Adrenal gland (tissue), 5 donors: ENCODE data around the gene TOX2.

Experiments used
- CTCF ChIP-seq, 6 experiments: fragments of 450-650 bp in 4 of 6; fragments of 200-600 bp in 2 of 6; sonication (generic) in 1 of 6; IDR thresholded peaks; 1 replicate in 5 of 6; 2 replicates in 1 of 6; pipeline versions ENCODE4 v1.5.1 to v1.8.0; 2016 to 2021; ENCODE audit warnings: antibody characterized with exemption in 6 of 6, mild to moderate bottlenecking in 2 of 6, moderate library complexity in 1 of 6
- POLR2A ChIP-seq, 2 donors: fragments of 450-650 bp; IDR thresholded peaks; one replicate each; pipeline ENCODE4 v1.6.1; 2017; ENCODE audit warnings: antibody characterized with exemption in 2 of 2, mild to moderate bottlenecking in 2 of 2, moderate library complexity in 1 of 2
- donor health status: DM: no; HTN: no; CAD: no.

GRCh38 chr20:44025756-44026155 lies 111.1 kb downstream of the TOX2 start:
- TF ChIP-seq CTCF (IDR thresholded peaks at IDR 0.05): no peak
- TF ChIP-seq POLR2A (IDR thresholded peaks at IDR 0.05): no peak
